CD14-positive monocyte (primary cell): ENCODE measurements around the gene MRPL36. TPM values are rescaled to one million over a fixed set of nuclear protein-coding genes. Genes with fewer than 3 reads are reported as not detected.
A peak's percentile ranks its signal among the peaks of the same experiment; 100 is the strongest.

ENCODE experiments used
- DNase-seq, 3 donors: peaks; one replicate each; pipeline ENCODE4 v3.0.0-alpha.2; 2011 to 2022
- H2AFZ ChIP-seq: 2 replicates; pipeline ENCODE4 v1.6.0; 2012; ENCODE audit warnings: mild to moderate bottlenecking, low read depth, low read length, inconsistent platforms; ENCODE audit not compliant: insufficient read depth, poor library complexity, severe bottlenecking
- H3K27ac ChIP-seq, 2 donors: 1 replicate in 1 of 2; 2 replicates in 1 of 2; pipeline ENCODE4 v1.5.1; 2012 to 2013; ENCODE audit warnings: low read length in 2 of 2, control low read depth in 1 of 2, inconsistent platforms in 1 of 2, low read depth in 1 of 2, mild to moderate bottlenecking in 1 of 2
- H3K27me3 ChIP-seq, 2 donors: one replicate each; pipeline versions ENCODE4 v1.6.0 to v1.6.1; 2011 to 2013; ENCODE audit warnings: low read length in 2 of 2; ENCODE audit not compliant: control insufficient read depth in 2 of 2, insufficient read depth in 2 of 2
- H3K36me3 ChIP-seq, 2 donors: replicated peaks in 1 of 2; 1 replicate in 1 of 2; 2 replicates in 1 of 2; pipeline versions ENCODE4 v1.5.1 to v1.6.1; 2012 to 2013; ENCODE audit warnings: low read length in 2 of 2, control low read depth in 1 of 2, inconsistent platforms in 1 of 2, mild to moderate bottlenecking in 1 of 2; ENCODE audit not compliant: insufficient read depth in 2 of 2, control insufficient read depth in 1 of 2
- H3K4me1 ChIP-seq, 2 donors: 1 replicate in 1 of 2; 2 replicates in 1 of 2; pipeline versions ENCODE4 v1.5.1 to v1.6.1; 2012 to 2013; ENCODE audit warnings: low read length in 2 of 2, control low read depth in 1 of 2, inconsistent platforms in 1 of 2, mild to moderate bottlenecking in 1 of 2, moderate library complexity in 1 of 2; ENCODE audit not compliant: insufficient read depth in 2 of 2, control insufficient read depth in 1 of 2
- H3K4me2 ChIP-seq: replicated peaks from 2 replicates; pipeline ENCODE3; 2012; ENCODE audit warnings: low read length, moderate library complexity, mild to moderate bottlenecking; ENCODE audit not compliant: poor library complexity, severe bottlenecking; ENCODE audit errors: extremely low read depth
- H3K4me3 ChIP-seq, 3 experiments: fragments of 200-600 bp in 1 of 3; sonication (generic) in 1 of 3; replicated peaks in 1 of 3; 1 replicate in 2 of 3; 2 replicates in 1 of 3; pipeline ENCODE4 v1.5.1; 2011 to 2013; ENCODE audit warnings: low read length in 3 of 3, mild to moderate bottlenecking in 3 of 3, control low read depth in 2 of 3, low read depth in 2 of 3, inconsistent platforms in 1 of 3, moderate library complexity in 1 of 3
- H3K79me2 ChIP-seq: 2 replicates; pipeline ENCODE4 v1.6.0; 2012; ENCODE audit warnings: mild to moderate bottlenecking, control low read depth, inconsistent platforms, low read length, moderate library complexity; ENCODE audit not compliant: insufficient read depth
- H3K9ac ChIP-seq: 2 replicates; pipeline ENCODE4 v1.6.0; 2017; ENCODE audit warnings: low read length, mild to moderate bottlenecking; ENCODE audit not compliant: insufficient read depth, poor library complexity, severe bottlenecking
- H3K9me3 ChIP-seq, 2 donors: replicated peaks in 1 of 2; 1 replicate in 1 of 2; 2 replicates in 1 of 2; pipeline versions ENCODE4 v1.5.1 to v1.6.1; 2012 to 2013; ENCODE audit warnings: low read length in 2 of 2, control low read depth in 1 of 2; ENCODE audit not compliant: control insufficient read depth in 1 of 2, insufficient read depth in 1 of 2
- H4K20me1 ChIP-seq: 2 replicates; pipeline ENCODE4 v1.6.0; 2012; ENCODE audit warnings: mild to moderate bottlenecking, low read length, control low read depth, moderate library complexity; ENCODE audit not compliant: insufficient read depth
- H3K27ac Mint-ChIP-seq, 7 donors: one replicate each; pipeline ENCODE4 v1.8.0; 2020; ENCODE audit warnings: mild to moderate bottlenecking in 7 of 7, mixed read lengths in 7 of 7, moderate library complexity in 6 of 7, inconsistent platforms in 2 of 7
- H3K27me3 Mint-ChIP-seq, 3 donors: one replicate each; pipeline ENCODE4 v1.8.0; 2021 to 2022; ENCODE audit warnings: low read depth in 3 of 3, mild to moderate bottlenecking in 3 of 3, mixed read lengths in 3 of 3, moderate library complexity in 3 of 3, inconsistent platforms in 1 of 3
- H3K36me3 Mint-ChIP-seq, 2 donors: one replicate each; pipeline ENCODE4 v1.8.0; 2020; ENCODE audit warnings: mixed read lengths in 2 of 2, inconsistent platforms in 1 of 2, mild to moderate bottlenecking in 1 of 2
- H3K4me1 Mint-ChIP-seq: one replicate; pipeline ENCODE4 v1.8.0; 2020; ENCODE audit warnings: mild to moderate bottlenecking, mixed read lengths
- H3K4me3 Mint-ChIP-seq, 2 donors: one replicate each; pipeline ENCODE4 v1.8.0; 2020; ENCODE audit warnings: mild to moderate bottlenecking in 2 of 2, mixed read lengths in 2 of 2, moderate library complexity in 1 of 2
- H3K9me3 Mint-ChIP-seq, 7 donors: one replicate each; pipeline ENCODE4 v1.8.0; 2020 to 2022; ENCODE audit warnings: mixed read lengths in 7 of 7, mild to moderate bottlenecking in 6 of 7, moderate library complexity in 6 of 7, inconsistent platforms in 2 of 7
- CTCF ChIP-seq: fragments of 200-600 bp; IDR thresholded peaks from one replicate; pipeline ENCODE4 v1.8.0; 2022; ENCODE audit warnings: antibody characterized with exemption, mild to moderate bottlenecking
- WGBS: methylation state at CpG from one replicate; pipeline ENCODE4 v1.1.5; 2013; ENCODE audit warnings: missing lambda C conversion rate; ENCODE audit not compliant: insufficient coverage; 5-methylcytosine and 5-hydroxymethylcytosine counted together
- intact Hi-C, 2 donors: fragments of 100-400 bp; cut with micrococcal nuclease; formaldehyde crosslinking; loops; one replicate each; pipeline versions ENCODE4 v1.15.0 to v1.15.1; 2023
- polyA plus RNA-seq, 3 donors: library from polyadenylated mRNA; depleted of rRNA in 1 of 3; unstranded in 2 of 3; stranded (reverse) in 1 of 3; fragments of 300-500 nt in 2 of 3; fragments of >200 nt in 1 of 3; fragmentation: Illumina TruSeq in 2 of 3; gene quantifications; 1 replicate in 2 of 3; 2 replicates in 1 of 3; pipeline ENCODE4 v1.2.3, GENCODE V29; 2012 to 2021

MRPL36 gene
- polyA plus RNA-seq, 3 donors: 17.9 to 81.7 (median 65.9) TPM

DNA sequence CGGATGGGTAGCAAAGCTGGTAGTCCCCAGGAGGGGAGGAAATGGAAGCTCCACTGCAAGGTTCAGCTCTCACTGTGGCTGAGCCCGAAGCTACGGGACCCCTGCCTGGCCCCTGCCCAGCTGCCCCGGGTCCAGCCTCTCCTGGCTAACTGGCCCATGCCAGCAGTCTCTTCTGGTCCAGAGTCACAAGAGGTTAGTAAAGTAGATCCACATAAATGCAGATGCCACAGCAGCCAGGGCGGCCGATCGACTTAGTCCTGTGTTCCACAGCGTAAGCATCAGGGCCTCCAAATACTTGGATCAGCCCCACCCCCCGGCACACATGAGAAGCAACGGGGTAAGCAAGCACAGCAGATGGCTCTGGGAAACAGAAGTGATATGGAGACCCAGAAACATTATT, 42.1 kb downstream of the MRPL36 start:
- TF ChIP-seq CTCF: no peak
- DNase-seq: peak in 1 of 3 donors; percentile 0
- H3K9me3 Mint-ChIP-seq: peaks cover 0 to 8% (median 0%) of the 10 kb centered on the region in 7 donors
- H3K36me3 Mint-ChIP-seq: no peaks in the 10 kb centered on the region
- H3K4me1 Mint-ChIP-seq: no peaks in the 10 kb centered on the region
- 77% methylated on average over 6 of the region's 10 CpGs for WGBS
- peaks cover 0 to 25% (median 11%) of the 10 kb centered on the region in 3 donors for H3K27me3 Mint-ChIP-seq
- no peak overlapping the region for H3K4me3 Mint-ChIP-seq
- H3K27me3 ChIP-seq: no peaks in the 10 kb centered on the region
- H2AFZ ChIP-seq: no peak overlapping the region
- intact Hi-C loops: no loop called here
- H3K4me1 ChIP-seq: no peaks in the 10 kb centered on the region
- no peak overlapping the region for H3K9ac ChIP-seq
- no peaks in the 10 kb centered on the region for H3K36me3 ChIP-seq
- H3K79me2 ChIP-seq: no peaks in the 10 kb centered on the region
- H3K27ac Mint-ChIP-seq: no peak overlapping the region
- H3K4me2 ChIP-seq: no peak overlapping the region
- H3K9me3 ChIP-seq: no peaks in the 10 kb centered on the region
- no peak overlapping the region for H3K27ac ChIP-seq
- H3K4me3 ChIP-seq: no peak overlapping the region
- no peaks in the 10 kb centered on the region for H4K20me1 ChIP-seq

DNA sequence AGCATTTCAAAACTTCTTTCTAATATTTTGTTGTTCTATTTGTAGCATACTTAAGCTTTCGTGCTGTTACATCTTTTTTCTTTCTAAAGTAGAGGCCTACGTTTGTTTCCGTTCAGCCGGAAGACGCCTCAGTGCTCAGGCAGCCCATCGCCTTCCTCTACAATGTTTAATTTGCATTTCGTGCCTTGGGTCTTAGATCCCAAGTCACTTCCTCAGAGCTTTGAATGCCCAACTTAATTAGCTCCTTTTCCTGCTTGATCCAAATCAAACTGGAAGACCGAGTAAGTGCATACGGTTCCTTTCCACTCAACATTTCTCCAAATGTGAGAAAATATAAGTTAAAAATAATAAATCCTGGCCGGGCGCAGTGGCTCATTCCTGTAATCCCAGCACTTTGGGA, 43.2 kb downstream of the MRPL36 start:
- Histone ChIP-seq H3K4me2 (no peak overlapping the region), H3K9ac (no peak overlapping the region), H3K4me1 (no peaks in the 10 kb centered on the region), H3K27ac (no peak overlapping the region), H3K27me3 (no peaks in the 10 kb centered on the region), H3K79me2 (no peaks in the 10 kb centered on the region), H3K9me3 (no peaks in the 10 kb centered on the region), H2AFZ (no peak overlapping the region), H4K20me1 (no peaks in the 10 kb centered on the region), H3K4me3 (no peak overlapping the region), H3K36me3 (no peaks in the 10 kb centered on the region)
- peaks cover 0 to 22% (median 8%) of the 10 kb centered on the region in 3 donors for H3K27me3 Mint-ChIP-seq
- no peaks in the 10 kb centered on the region for H3K36me3 Mint-ChIP-seq
- intact Hi-C loops: no loop called here
- H3K9me3 Mint-ChIP-seq: peaks cover 0 to 8% (median 0%) of the 10 kb centered on the region in 7 donors
- no peak overlapping the region for H3K4me3 Mint-ChIP-seq
- no peak for DNase-seq
- no peak for TF ChIP-seq CTCF
- H3K4me1 Mint-ChIP-seq: no peaks in the 10 kb centered on the region
- WGBS: 61% methylated on average over 8 of the region's 11 CpGs
- no peak overlapping the region for H3K27ac Mint-ChIP-seq
